HG02884 (cell line): ENCODE results near the gene EMX2.

Experiments
- ATAC-seq: cut with Tn5 transposase; IDR thresholded peaks from one replicate; pipeline ENCODE4 v1.9.1; 2021; ENCODE audit warnings: mild to moderate bottlenecking, moderate library complexity; ENCODE audit not compliant: unreplicated experiment

The EMX2 gene

DNA sequence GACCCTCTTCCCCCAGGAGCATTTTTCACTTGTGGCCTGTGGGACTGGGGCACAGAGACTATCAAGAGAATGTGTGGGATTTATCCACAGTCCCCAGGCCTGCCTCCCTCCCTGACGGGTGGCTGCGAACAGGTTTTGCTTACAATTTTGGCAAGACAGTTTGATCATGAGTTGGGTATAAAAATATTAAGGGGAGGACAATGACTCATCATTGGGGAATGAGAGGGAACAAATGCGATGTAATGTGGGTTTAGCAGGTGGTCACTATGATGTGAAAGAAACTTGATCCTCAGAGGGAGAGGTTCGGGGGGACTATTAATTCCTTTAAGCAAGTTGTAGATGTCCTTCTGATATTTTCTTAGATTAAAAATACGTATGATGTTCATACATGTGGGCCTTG, 52.2 kb downstream of the EMX2 start:
- ATAC-seq: no peak

DNA sequence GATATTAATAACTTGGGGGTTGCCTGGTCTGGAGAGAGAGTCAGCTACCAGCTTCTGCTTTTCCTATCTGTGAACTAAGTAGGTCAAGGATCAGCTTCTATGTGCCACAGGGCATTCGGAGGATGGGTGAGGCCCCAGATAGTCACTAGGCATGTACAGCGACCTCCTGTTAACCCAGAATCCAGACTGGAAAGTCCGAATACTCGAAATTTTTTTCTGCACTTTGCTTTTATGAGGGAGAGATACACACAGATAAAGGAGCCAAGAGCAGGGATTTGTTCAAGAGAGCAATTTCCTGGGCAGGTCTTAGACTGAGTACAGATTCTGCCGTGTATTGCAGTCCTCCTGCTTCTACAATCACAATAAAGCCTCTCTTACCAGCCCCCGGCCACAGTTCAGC, 54.2 kb downstream of the EMX2 start:
- no peak for ATAC-seq

DNA sequence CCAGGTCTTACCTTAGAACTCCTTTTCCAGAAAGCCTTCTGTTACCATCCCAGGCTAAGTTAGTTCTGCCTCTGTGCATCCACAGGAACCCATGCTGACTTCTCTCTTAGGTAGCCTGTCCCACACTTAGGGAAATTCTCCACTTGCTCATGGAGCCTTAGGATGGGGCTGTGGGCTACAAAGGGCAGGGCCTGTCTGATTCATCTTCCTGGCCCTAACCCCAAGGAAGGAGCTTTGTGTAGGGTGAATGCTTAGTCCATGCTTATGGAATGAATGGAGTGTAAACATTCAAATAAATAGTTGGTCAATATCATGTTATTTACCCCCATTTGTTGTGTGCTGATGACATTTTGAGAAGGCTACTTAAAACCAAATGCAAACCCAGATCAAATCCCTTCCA, 54.7 kb downstream of the EMX2 start:
- ATAC-seq: no peak
